Sigmoid colon (tissue), 7 donors: ENCODE data around the gene C16orf90. TPM values are rescaled to one million over a fixed set of nuclear protein-coding genes. Genes with fewer than 3 reads are reported as not detected.
"Not testable (repeated sequence)": the region's sequence is repeated elsewhere in the genome, so short reads cannot be mapped to it uniquely, and the experiment has no call there.

Source experiments
- DNase-seq: peaks from one replicate; pipeline ENCODE4 v3.0.0-alpha.2; 2019
- H3K27ac ChIP-seq, 4 donors: fragments of 200-600 bp; sonication (generic); one replicate each; pipeline ENCODE4 v1.5.1; 2016 to 2019; ENCODE audit warnings: mild to moderate bottlenecking in 1 of 4
- H3K27me3 ChIP-seq, 3 donors: fragments of 200-600 bp; sonication (generic); one replicate each; pipeline ENCODE4 v1.5.1; 2019; ENCODE audit warnings: mild to moderate bottlenecking in 1 of 3
- H3K36me3 ChIP-seq, 4 donors: fragments of 200-600 bp; sonication (generic); one replicate each; pipeline ENCODE4 v1.5.1; 2016 to 2019
- H3K4me1 ChIP-seq, 4 donors: fragments of 200-600 bp; sonication (generic); one replicate each; pipeline ENCODE4 v1.5.1; 2017 to 2019
- H3K4me3 ChIP-seq, 4 donors: fragments of 200-600 bp; sonication (generic); one replicate each; pipeline ENCODE4 v1.5.1; 2017 to 2019; ENCODE audit warnings: mild to moderate bottlenecking in 2 of 4, moderate library complexity in 1 of 4
- H3K9me3 ChIP-seq, 4 donors: fragments of 200-600 bp in 3 of 4; sonication (generic) in 3 of 4; one replicate each; pipeline versions ENCODE4 v1.5.1 to v1.6.1; 2013 to 2019
- EP300 ChIP-seq, 4 donors: sonication (generic); formaldehyde crosslinking; IDR thresholded peaks; one replicate each; pipeline ENCODE4 v1.6.1; 2017; ENCODE audit warnings: antibody characterized with exemption in 4 of 4
- POLR2A ChIP-seq, 2 donors: fragments of 450-650 bp; IDR thresholded peaks; one replicate each; pipeline ENCODE4 v1.6.1; 2016; ENCODE audit warnings: antibody characterized with exemption in 2 of 2, mild to moderate bottlenecking in 2 of 2, moderate library complexity in 2 of 2
- POLR2AphosphoS5 ChIP-seq, 4 donors: sonication (generic); formaldehyde crosslinking; IDR thresholded peaks; one replicate each; pipeline ENCODE4 v1.6.1; 2017; ENCODE audit warnings: antibody characterized with exemption in 4 of 4
- WGBS, 2 donors: extraction: QIAGEN DNeasy Blood & Tissue Kit; methylation state at CpG; one replicate each; pipeline ENCODE4 v1.1.7; 2013; 5-methylcytosine and 5-hydroxymethylcytosine counted together
- intact Hi-C: fragments of 100-400 bp; cut with DNase I; formaldehyde crosslinking; loops from one replicate; pipeline ENCODE4 v1.15.1; 2023
- polyA plus RNA-seq, 3 donors: library from polyadenylated mRNA; stranded (reverse); fragments of 200-250 nt; gene quantifications; one replicate each; pipeline ENCODE4 v1.2.3, GENCODE V29; 2013
- total RNA-seq, 4 donors: library from RNA; depleted of rRNA; stranded (reverse); fragments of >200 nt; gene quantifications; one replicate each; pipeline ENCODE4 v1.1.0, GENCODE V29; 2016
- TF ChIP-seq, protein P1 (sequence below), 4 experiments: fragments of 450-650 bp in 3 of 4; fragments of 200-600 bp in 1 of 4; IDR thresholded peaks; one replicate each; pipeline ENCODE4 v1.5.1; 2016 to 2019; ENCODE audit warnings: antibody characterized with exemption in 4 of 4, mild to moderate bottlenecking in 3 of 4, moderate library complexity in 2 of 4
- donor health status: healthy with polysubstance abuse.
- donor health status: Bipolar disorder and iron deficiency.
- donor health status: healthy.

Gene C16orf90
- total and polyA plus RNA-seq, 7 donors: not detected

- no peak overlapping the region for H3K4me3 ChIP-seq
- 84 to 92% methylated on average over 12 of the region's 12 CpGs for WGBS, 2 donors
- no peak for DNase-seq
- H3K27me3 ChIP-seq: no peaks in the 10 kb centered on the region
- H3K27ac ChIP-seq: no peak overlapping the region
- H3K9me3 ChIP-seq: no peaks in the 10 kb centered on the region
- H3K4me1 ChIP-seq: no peaks in the 10 kb centered on the region
- peaks cover 28 to 64% (median 45%) of the 10 kb centered on the region in 4 donors for H3K36me3 ChIP-seq
- TF ChIP-seq, protein P1, sequence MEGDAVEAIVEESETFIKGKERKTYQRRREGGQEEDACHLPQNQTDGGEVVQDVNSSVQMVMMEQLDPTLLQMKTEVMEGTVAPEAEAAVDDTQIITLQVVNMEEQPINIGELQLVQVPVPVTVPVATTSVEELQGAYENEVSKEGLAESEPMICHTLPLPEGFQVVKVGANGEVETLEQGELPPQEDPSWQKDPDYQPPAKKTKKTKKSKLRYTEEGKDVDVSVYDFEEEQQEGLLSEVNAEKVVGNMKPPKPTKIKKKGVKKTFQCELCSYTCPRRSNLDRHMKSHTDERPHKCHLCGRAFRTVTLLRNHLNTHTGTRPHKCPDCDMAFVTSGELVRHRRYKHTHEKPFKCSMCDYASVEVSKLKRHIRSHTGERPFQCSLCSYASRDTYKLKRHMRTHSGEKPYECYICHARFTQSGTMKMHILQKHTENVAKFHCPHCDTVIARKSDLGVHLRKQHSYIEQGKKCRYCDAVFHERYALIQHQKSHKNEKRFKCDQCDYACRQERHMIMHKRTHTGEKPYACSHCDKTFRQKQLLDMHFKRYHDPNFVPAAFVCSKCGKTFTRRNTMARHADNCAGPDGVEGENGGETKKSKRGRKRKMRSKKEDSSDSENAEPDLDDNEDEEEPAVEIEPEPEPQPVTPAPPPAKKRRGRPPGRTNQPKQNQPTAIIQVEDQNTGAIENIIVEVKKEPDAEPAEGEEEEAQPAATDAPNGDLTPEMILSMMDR (IDR thresholded peaks at IDR 0.05): no peak
- no peak for TF ChIP-seq POLR2A (IDR thresholded peaks at IDR 0.05)
- no peak for TF ChIP-seq EP300 (IDR thresholded peaks at IDR 0.05)
- no peak for TF ChIP-seq POLR2AphosphoS5 (IDR thresholded peaks at IDR 0.05)
- intact Hi-C loops: no loop called here
Measured at GRCh38 chr16:3479654-3480216, 15.6 kb downstream of the C16orf90 start.

- no peaks in the 10 kb centered on the region for H3K27me3 ChIP-seq
- no peak for DNase-seq
- H3K4me3 ChIP-seq: no peak overlapping the region
- 39 to 68% methylated on average over 11 of the region's 11 CpGs for WGBS, 2 donors
- H3K4me1 ChIP-seq: peaks cover 0 to 7% (median 3%) of the 10 kb centered on the region in 4 donors
- TF ChIP-seq EP300 (IDR thresholded peaks at IDR 0.05): no peak
- TF ChIP-seq, protein P1 (IDR thresholded peaks at IDR 0.05): no peak
- TF ChIP-seq POLR2A (IDR thresholded peaks at IDR 0.05): no peak
- TF ChIP-seq POLR2AphosphoS5 (IDR thresholded peaks at IDR 0.05): no peak
- no peak overlapping the region for H3K27ac ChIP-seq
- intact Hi-C loops: no loop called here
- no peaks in the 10 kb centered on the region for H3K9me3 ChIP-seq
- H3K36me3 ChIP-seq: peaks cover 18 to 51% (median 31%) of the 10 kb centered on the region in 4 donors
Measured at GRCh38 chr16:3478242-3478925, 16.9 kb downstream of the C16orf90 start.

DNA sequence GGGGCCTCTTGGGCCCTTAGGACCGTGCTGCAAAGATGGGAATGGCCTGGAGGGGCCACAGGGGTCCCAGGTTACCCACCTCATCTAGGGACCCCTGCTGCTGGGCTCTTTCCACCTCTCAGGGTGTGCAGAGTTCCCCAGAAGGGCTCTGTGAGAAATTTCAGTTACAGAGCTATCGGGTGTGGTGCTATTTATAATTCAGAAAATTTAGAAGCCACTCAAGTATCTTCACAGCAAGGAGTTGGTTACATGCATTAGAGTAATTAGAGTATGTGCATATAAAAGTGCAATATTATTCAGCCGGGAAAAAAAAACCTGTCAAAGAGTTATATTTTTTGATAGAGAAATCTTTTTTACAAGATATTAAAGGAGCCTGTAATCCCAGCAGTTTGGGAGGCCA is 18.9 kb downstream of the C16orf90 start:
- peaks cover 2 to 35% (median 15%) of the 10 kb centered on the region in 4 donors for H3K36me3 ChIP-seq
- H3K4me1 ChIP-seq: peaks cover 0 to 7% (median 3%) of the 10 kb centered on the region in 4 donors

GRCh38 chr16:3475604-3476375 is 19.5 kb downstream of the C16orf90 start:
- no peak for DNase-seq
- 66 to 86% methylated on average over 29 of the region's 29 CpGs for WGBS, 2 donors

More for the DNA sequence above, 18.9 kb downstream of the C16orf90 start:
- no peak for DNase-seq
- intact Hi-C loops: no loop called here
- Histone ChIP-seq H3K27me3 (no peaks in the 10 kb centered on the region), H3K27ac (no peak overlapping the region), H3K9me3 (no peaks in the 10 kb centered on the region), H3K4me3 (no peak overlapping the region)
- WGBS, 2 donors: 87 to 92% methylated on average over 3 of the region's 3 CpGs
- TF ChIP-seq, protein P1 (IDR thresholded peaks at IDR 0.05): no peak
- no peak for TF ChIP-seq EP300 (IDR thresholded peaks at IDR 0.05)
- no peak for TF ChIP-seq POLR2AphosphoS5 (IDR thresholded peaks at IDR 0.05)
- TF ChIP-seq POLR2A (IDR thresholded peaks at IDR 0.05): no peak

DNA sequence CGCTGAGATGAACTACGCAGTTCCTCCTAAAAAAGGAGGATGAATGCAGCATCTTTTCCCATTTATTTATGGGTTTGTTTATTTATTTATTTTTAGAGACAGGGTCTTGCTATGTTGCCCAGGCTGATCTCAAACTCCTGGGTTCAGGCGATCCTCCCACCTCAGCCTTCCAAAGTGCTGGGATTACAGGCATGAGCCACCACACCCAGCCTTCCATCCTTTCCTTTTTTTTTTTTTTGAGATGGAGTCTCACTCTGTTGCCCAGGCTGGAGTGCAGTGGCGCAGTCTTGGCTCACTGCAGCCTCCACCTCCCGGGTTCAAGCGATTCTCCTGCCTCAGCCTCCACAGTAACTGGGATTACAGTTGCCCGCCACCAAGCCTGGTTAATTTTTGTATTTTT is 20.4 kb downstream of the C16orf90 start:
- H3K4me1 ChIP-seq, intact Hi-C loops, DNase-seq, H3K4me3 ChIP-seq, H3K27me3 ChIP-seq, H3K9me3 ChIP-seq, H3K27ac ChIP-seq: not testable (repeated sequence)
- WGBS, 2 donors: 91 to 94% methylated on average over 7 of the region's 7 CpGs
- H3K36me3 ChIP-seq: peaks cover 0 to 19% (median 7%) of the 10 kb centered on the region in 4 donors

More at GRCh38 chr16:3475604-3476375, 19.5 kb downstream of the C16orf90 start:
- Histone ChIP-seq H3K27ac (no peak overlapping the region), H3K27me3 (no peaks in the 10 kb centered on the region), H3K9me3 (no peaks in the 10 kb centered on the region), H3K4me1 (peaks cover 0 to 7% (median 3%) of the 10 kb centered on the region in 4 donors), H3K4me3 (no peak overlapping the region), H3K36me3 (peaks cover 0 to 29% (median 11%) of the 10 kb centered on the region in 4 donors)
- TF ChIP-seq, protein P1 (IDR thresholded peaks at IDR 0.05): no peak
- TF ChIP-seq POLR2AphosphoS5 (IDR thresholded peaks at IDR 0.05): no peak
- no peak for TF ChIP-seq POLR2A (IDR thresholded peaks at IDR 0.05)
- no peak for TF ChIP-seq EP300 (IDR thresholded peaks at IDR 0.05)
- intact Hi-C loops: no loop called here
